GM12878 (cell line): Measurements from ENCODE around the gene KLHL20. TPM values are rescaled to one million over a fixed set of nuclear protein-coding genes. Genes with fewer than 3 reads are reported as not detected.

Source experiments
- ATAC-seq: fragments of 200-7000 bp; cut with Tn5 transposase; 3 replicates; pipeline ENCODE4 v1.9.1; 2020; ENCODE audit warnings: mild to moderate bottlenecking, moderate library complexity
- BruUV-seq: library from RNA; stranded (reverse); fragments of 400-500 nt; replicated peaks from 2 replicates; lab custom pipeline; 2021; lab: Mats Ljungman, UMichigan
- CTCF ChIA-PET: fragments of 300-600 bp; sonication (Branson Sonifier 250); formaldehyde crosslinking; extraction: SDS; loops from one replicate; lab custom pipeline; 2021; ENCODE audit warnings: inconsistent platforms; lab: Yijun Ruan, JAX
- POLR2A ChIA-PET: fragments of 350-600 bp; formaldehyde crosslinking; extraction: SDS; loops from one replicate; lab custom pipeline; 2021; ENCODE audit warnings: inconsistent platforms; lab: Charles Lee
- RAD21 ChIA-PET: fragments of 300-600 bp; sonication (Branson Sonifier 250); formaldehyde crosslinking; loops from one replicate; lab custom pipeline; 2023; ENCODE audit warnings: antibody characterized with exemption; ENCODE audit not compliant: unreplicated experiment; lab: Charles Lee
- SMC1A ChIA-PET: fragments of 300-600 bp; sonication (Branson Sonifier 250); formaldehyde crosslinking; loops from one replicate; lab custom pipeline; 2023; ENCODE audit not compliant: unreplicated experiment, uncharacterized antibody; lab: Charles Lee
- DNase-seq: peaks from one replicate; pipeline ENCODE4 v3.0.0-alpha.2; 2011; ENCODE audit warnings: low read depth, low spot score
- FAIRE-seq: peaks from 3 replicates; lab custom pipeline; 2011; peaks lifted over from hg19 to GRCh38; lab: Jason Lieb, UNC
- H2AFZ ChIP-seq: 2 replicates; pipeline ENCODE4 v1.6.0; 2011; ENCODE audit warnings: low read depth, low read length, control low read depth; ENCODE audit not compliant: control insufficient read depth
- H3K27ac ChIP-seq: 2 replicates; pipeline ENCODE4 v1.5.1; 2011; ENCODE audit warnings: control low read depth; ENCODE audit not compliant: control insufficient read depth, insufficient read depth
- H3K27me3 ChIP-seq, 2 experiments: replicated peaks in 1 of 2; 2 replicates each; pipeline versions ENCODE4 v1.6.0 to v1.6.1; 2011; ENCODE audit warnings: low read length in 1 of 2; ENCODE audit not compliant: control insufficient read depth in 2 of 2, insufficient read depth in 2 of 2
- H3K36me3 ChIP-seq, 2 experiments: 2 replicates each; pipeline ENCODE4 v1.5.1; 2011; ENCODE audit warnings: low read length in 1 of 2; ENCODE audit not compliant: control insufficient read depth in 2 of 2, insufficient read depth in 2 of 2
- H3K4me1 ChIP-seq: 2 replicates; pipeline ENCODE4 v1.6.1; 2011; ENCODE audit warnings: mild to moderate bottlenecking, low read length, moderate library complexity, mixed read lengths; ENCODE audit not compliant: control insufficient read depth, insufficient read depth
- H3K4me2 ChIP-seq: 2 replicates; pipeline ENCODE4 v1.6.0; 2011; ENCODE audit warnings: control low read depth; ENCODE audit not compliant: control insufficient read depth, insufficient read depth
- H3K4me3 ChIP-seq: fragments of 200-600 bp; sonication (generic); 2 replicates; pipeline ENCODE4 v1.5.1; 2016
- H3K79me2 ChIP-seq: 2 replicates; pipeline ENCODE4 v1.6.0; 2011; ENCODE audit warnings: low read length; ENCODE audit not compliant: control insufficient read depth, insufficient read depth
- H3K9ac ChIP-seq: 2 replicates; pipeline ENCODE4 v1.8.0; 2011; ENCODE audit warnings: low read length, control low read depth, mixed read lengths; ENCODE audit not compliant: control insufficient read depth, insufficient read depth
- H3K9me3 ChIP-seq: replicated peaks from 3 replicates; pipeline ENCODE4 v1.5.1; 2011; ENCODE audit warnings: mild to moderate bottlenecking, low read length; ENCODE audit not compliant: control insufficient read depth, insufficient read depth
- H4K20me1 ChIP-seq: 2 replicates; pipeline ENCODE4 v1.6.0; 2011; ENCODE audit not compliant: control insufficient read depth, insufficient read depth
- BACH1 ChIP-seq: fragments of 450-650 bp; IDR thresholded peaks from 2 replicates; pipeline ENCODE4 v1.6.1; 2017; ENCODE audit warnings: mild to moderate bottlenecking, borderline replicate concordance
- CBX5 ChIP-seq: sonication (generic); IDR thresholded peaks from 2 replicates; pipeline ENCODE4 v1.6.1; 2016; ENCODE audit warnings: low read depth, moderate library complexity, mild to moderate bottlenecking, inconsistent platforms
- FOS ChIP-seq: IDR thresholded peaks from 3 replicates; pipeline ENCODE4 v1.6.1; 2011; ENCODE audit warnings: borderline replicate concordance; ENCODE audit not compliant: insufficient read length; ENCODE audit errors: extremely low read depth
- HCFC1 ChIP-seq: fragments of 150-350 bp; IDR thresholded peaks from 2 replicates; pipeline ENCODE4 v1.6.1; 2014; ENCODE audit warnings: low read length
- HDAC2 ChIP-seq: fragments of 200-600 bp; sonication (generic); IDR thresholded peaks from 2 replicates; pipeline ENCODE4 v1.6.1; 2017
- HDAC6 ChIP-seq: fragments of 200-600 bp; sonication (generic); IDR thresholded peaks from one replicate; pipeline ENCODE4 v1.8.0; 2017; ENCODE audit warnings: antibody characterized with exemption; ENCODE audit not compliant: unreplicated experiment
- IKZF1 ChIP-seq: fragments of 450-650 bp; conservative IDR thresholded peaks from 2 replicates; pipeline ENCODE4 v1.6.1; 2017; ENCODE audit warnings: antibody characterized with exemption, mild to moderate bottlenecking
- JUNB ChIP-seq: IDR thresholded peaks from 2 replicates; pipeline ENCODE4 v1.6.1; 2016; ENCODE audit warnings: antibody characterized with exemption, mild to moderate bottlenecking
- JUND ChIP-seq: IDR thresholded peaks from 2 replicates; pipeline ENCODE4 v1.6.1; 2012; ENCODE audit warnings: low read depth, mild to moderate bottlenecking, low read length, improper control_type of control experiment, moderate library complexity
- KLF5 ChIP-seq: fragments of 450-650 bp; IDR thresholded peaks from 2 replicates; pipeline ENCODE4 v1.6.1; 2014; ENCODE audit warnings: mild to moderate bottlenecking; ENCODE audit not compliant: partially characterized antibody
- MAX ChIP-seq: IDR thresholded peaks from 2 replicates; pipeline ENCODE4 v1.6.1; 2012; ENCODE audit warnings: low read depth, low read length, improper control_type of control experiment
- MTA3 ChIP-seq: IDR thresholded peaks from 2 replicates; pipeline ENCODE4 v1.6.1; 2012; ENCODE audit warnings: low read length, inconsistent platforms, borderline replicate concordance
- NFYA ChIP-seq: IDR thresholded peaks from 2 replicates; pipeline ENCODE4 v1.6.1; 2011; ENCODE audit warnings: low read depth, mild to moderate bottlenecking, low read length, improper control_type of control experiment, borderline replicate concordance
- NR2C1 ChIP-seq: fragments of 450-650 bp; IDR thresholded peaks from 2 replicates; pipeline ENCODE4 v1.6.1; 2017; ENCODE audit warnings: antibody characterized with exemption, mild to moderate bottlenecking, moderate library complexity
- POLR2AphosphoS2 ChIP-seq: IDR thresholded peaks from 2 replicates; pipeline ENCODE4 v1.6.1; 2011; ENCODE audit warnings: low read depth, mild to moderate bottlenecking, low read length, improper control_type of control experiment, moderate library complexity
- SMC3 ChIP-seq: IDR thresholded peaks from 2 replicates; pipeline ENCODE4 v1.6.1; 2011; ENCODE audit warnings: low read length, improper control_type of control experiment, borderline replicate concordance
- TCF3 ChIP-seq: IDR thresholded peaks from 2 replicates; pipeline ENCODE4 v1.6.1; 2012; ENCODE audit warnings: low read depth, mild to moderate bottlenecking, low read length, borderline replicate concordance; ENCODE audit not compliant: insufficient read depth
- TCF7 ChIP-seq: IDR thresholded peaks from 2 replicates; pipeline ENCODE4 v1.6.1; 2014; ENCODE audit warnings: antibody characterized with exemption, borderline replicate concordance
- ZZZ3 ChIP-seq: IDR thresholded peaks from 2 replicates; pipeline ENCODE4 v1.6.1; 2011; ENCODE audit warnings: low read depth; ENCODE audit not compliant: control insufficient read depth, insufficient read length
- WGBS: methylation state at CpG from one replicate; pipeline ENCODE4 v1.1.6; 2016; ENCODE audit warnings: low lambda C conversion rate; ENCODE audit not compliant: insufficient replicate concordance, insufficient coverage; ENCODE audit errors: missing lambda C conversion rate; 5-methylcytosine and 5-hydroxymethylcytosine counted together
- in situ Hi-C: fragments of 300-500 bp; cut with MboI; formaldehyde crosslinking; loops from 9 replicates; pipeline ENCODE4 v1.14.3; 2018; ENCODE audit warnings: mixed read lengths
- intact Hi-C: fragments of 100-400 bp; cut with micrococcal nuclease; formaldehyde crosslinking; loops from one replicate; pipeline ENCODE4 v1.14.2; 2022; ENCODE audit not compliant: unreplicated experiment
- polyA plus RNA-seq, 11 experiments: library from polyadenylated mRNA; depleted of rRNA in 4 of 11; unstranded in 6 of 11; stranded (reverse) in 5 of 11; fragments of >200 nt; fragmentation: Nextera tagmentation in 4 of 11; fragmentation: Illumina TruSeq in 1 of 11; extraction: Ambion mirVana in 4 of 11; extraction: Trizol in 1 of 11; gene quantifications; 1 replicate in 1 of 11; 2 replicates in 10 of 11; pipeline versions ENCODE4 v1.2.1 to v1.2.3, GENCODE V29; 2011 to 2016; ENCODE audit warnings: inconsistent platforms in 2 of 11, missing spikeins in 2 of 11, low read depth in 1 of 11
- total RNA-seq, 4 experiments: library from RNA; depleted of rRNA in 3 of 4; stranded (reverse); fragments of >200 nt in 3 of 4; fragmentation: Illumina TruSeq in 1 of 4; extraction: Trizol in 1 of 4; gene quantifications; 2 replicates each; pipeline versions ENCODE4 v1.2.1 to v1.2.3, GENCODE V29; 2013 to 2021

The KLHL20 gene
- total and polyA plus RNA-seq, 10 of the 15 experiments (the other 5 are each of a cell fraction or from before 2014, with no cell fraction given): 3.8 to 14.0 (median 10.0) TPM

DNA sequence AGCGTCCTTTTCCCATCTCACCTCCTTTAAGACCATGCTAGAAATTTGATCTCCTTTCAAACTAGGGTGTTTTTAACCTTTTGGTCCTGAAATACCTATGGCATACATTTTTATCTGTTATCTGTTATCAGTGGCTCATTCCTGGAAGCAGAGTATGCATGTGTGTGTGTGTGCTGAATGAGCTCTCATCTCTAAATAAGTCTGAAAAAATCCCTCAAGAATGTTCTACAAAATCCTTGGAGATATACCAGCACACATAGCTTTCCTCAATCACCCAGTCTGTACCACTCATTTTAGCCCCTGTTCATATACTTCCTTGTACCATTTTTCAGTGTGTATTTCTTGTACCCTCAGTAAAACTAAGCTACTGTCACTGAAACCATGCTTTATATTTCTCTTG lies 103.7 kb downstream of the KLHL20 start:
- Histone ChIP-seq H3K4me1 (no peaks in the 10 kb centered on the region), H3K27ac (no peak overlapping the region), H3K27me3 (no peaks in the 10 kb centered on the region), H2AFZ (no peak overlapping the region), H3K4me2 (no peak overlapping the region), H3K79me2 (peaks cover 46% of the 10 kb centered on the region), H3K9me3 (no peaks in the 10 kb centered on the region; the same call in 2 of the 3 replicates), H3K9ac (no peak overlapping the region), H4K20me1 (no peaks in the 10 kb centered on the region), H3K4me3 (no peak overlapping the region), H3K36me3 (peaks cover 0 to 2% of the 10 kb centered on the region in 2 experiments)
- ChIA-PET POLR2A (no interaction called here), CTCF (interaction anchor here (0.6 to 1.5 kb wide), 5 partner anchors 12 to 398 kb away, joined by 3 to 7 read pairs (median 4); no protein-coding TSS in a partner anchor), RAD21 (no interaction called here), SMC1A (interaction anchor here (0.6 to 1.3 kb wide), 3 partner anchors 9 to 118 kb away, joined by 3 to 4 read pairs (median 3); no protein-coding TSS in a partner anchor)
- FAIRE-seq (no peak), ATAC-seq (no peak), DNase-seq (no peak)
- intact Hi-C loops (no loop called here), in situ Hi-C loops (no loop called here)
- TF ChIP-seq MAX: no peak
- no peak for TF ChIP-seq IKZF1
- TF ChIP-seq MTA3: no peak
- no peak for TF ChIP-seq HDAC2
- TF ChIP-seq JUND: no peak
- no peak for TF ChIP-seq JUNB
- TF ChIP-seq TCF7: no peak
- 100% methylated on average over 1 of the region's 1 CpG for WGBS
- no TSS peak for BruUV-seq

DNA sequence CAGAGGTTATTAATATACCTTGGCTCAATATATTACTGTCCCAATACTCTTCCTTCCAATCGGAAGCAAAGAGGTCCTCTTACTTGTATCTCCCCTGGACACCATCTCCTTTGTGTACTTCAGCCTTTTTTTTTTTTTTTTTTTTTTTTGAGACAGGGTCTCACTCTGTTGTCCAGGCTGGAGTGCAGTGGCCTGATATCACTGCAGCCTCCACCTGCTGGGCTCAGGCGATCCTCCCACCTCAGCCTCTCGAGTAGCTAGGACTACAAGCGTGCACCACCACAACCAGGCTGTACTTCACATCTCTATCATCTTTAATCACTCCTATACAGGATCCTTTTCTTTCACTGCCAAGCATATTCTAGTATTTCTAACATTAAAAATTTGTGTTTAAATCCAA lies 106.9 kb downstream of the KLHL20 start:
- H3K9me3 ChIP-seq: no peaks in the 10 kb centered on the region; the same call in 2 of the 3 replicates
- in situ Hi-C loops (loop anchor here (5.0 to 10.0 kb wide), 2 partner anchors 389 to 1077 kb away; no protein-coding TSS in a partner anchor), intact Hi-C loops (loop anchor here (10.0 kb wide), 2 partner anchors 617 to 1173 kb away; partner anchors contain the start of genes CACYBP and TNFSF4)
- RAD21 ChIA-PET: interaction anchor here (0.7 kb wide), 1 partner anchor 131 kb away, joined by 3 read pairs; no protein-coding TSS in a partner anchor
- H3K4me3 ChIP-seq: peak overlapping the region; percentile 92; the same call in 1 of the 2 replicates
- H3K4me1 ChIP-seq: no peaks in the 10 kb centered on the region
- H2AFZ ChIP-seq: no peak overlapping the region
- no peak overlapping the region for H3K9ac ChIP-seq
- H3K36me3 ChIP-seq: peaks cover 0 to 2% of the 10 kb centered on the region in 2 experiments
- H3K79me2 ChIP-seq: peaks cover 58% of the 10 kb centered on the region
- WGBS: 100% methylated on average over 4 of the region's 4 CpGs
- FAIRE-seq (no peak), ATAC-seq (no peak), DNase-seq (no peak)
- peak overlapping the region; percentile 30 for H3K4me2 ChIP-seq
- H3K27ac ChIP-seq: no peak overlapping the region
- no peaks in the 10 kb centered on the region for H4K20me1 ChIP-seq
- CTCF ChIA-PET: interaction anchor here (1.0 to 1.7 kb wide), 2 partner anchors 17 to 104 kb away, joined by 3 to 4 read pairs; no protein-coding TSS in a partner anchor
- no peaks in the 10 kb centered on the region for H3K27me3 ChIP-seq
- SMC1A ChIA-PET: interaction anchor here (0.9 to 1.3 kb wide), 4 partner anchors 15 to 1078 kb away, joined by 3 to 4 read pairs (median 3); no protein-coding TSS in a partner anchor
- POLR2A ChIA-PET: interaction anchor here (1.7 kb wide), 1 partner anchor 46 kb away, joined by 5 read pairs; the partner anchor contains the start of genes GAS5 and ZBTB37
- no TSS peak for BruUV-seq
- TF ChIP-seq HDAC6 (no peak), SMC3 (no peak), ZZZ3 (no peak), POLR2AphosphoS2 (no peak), TCF3 (no peak), TCF7 (no peak), NFYA (no peak), MTA3 (no peak), BACH1 (no peak), KLF5 (no peak), CBX5 (no peak), NR2C1 (no peak), HCFC1 (no peak), FOS (no peak)
